ENCODE results near the gene MACIR.

MACIR gene

DNA sequence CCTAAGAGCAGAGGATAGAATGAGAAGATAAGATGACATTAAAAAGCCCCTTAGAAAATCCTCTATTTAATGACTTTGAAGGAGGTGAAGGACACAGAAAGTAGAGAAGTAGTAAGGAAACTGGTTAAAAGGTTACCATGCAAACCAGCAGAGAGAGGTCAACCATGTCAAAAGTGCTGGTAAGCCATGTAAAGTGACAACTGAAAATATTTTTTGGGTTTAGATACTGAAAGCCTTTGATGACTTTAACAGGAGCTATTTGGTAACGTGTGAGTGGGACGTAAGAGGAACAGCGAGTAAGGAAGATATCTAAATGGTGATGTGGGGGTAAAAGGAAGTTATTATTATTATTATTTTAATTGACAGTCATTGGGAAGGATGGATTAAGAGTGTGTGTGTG is 56.9 kb downstream of the MACIR start:
- TF ChIP-seq, protein P1, sequence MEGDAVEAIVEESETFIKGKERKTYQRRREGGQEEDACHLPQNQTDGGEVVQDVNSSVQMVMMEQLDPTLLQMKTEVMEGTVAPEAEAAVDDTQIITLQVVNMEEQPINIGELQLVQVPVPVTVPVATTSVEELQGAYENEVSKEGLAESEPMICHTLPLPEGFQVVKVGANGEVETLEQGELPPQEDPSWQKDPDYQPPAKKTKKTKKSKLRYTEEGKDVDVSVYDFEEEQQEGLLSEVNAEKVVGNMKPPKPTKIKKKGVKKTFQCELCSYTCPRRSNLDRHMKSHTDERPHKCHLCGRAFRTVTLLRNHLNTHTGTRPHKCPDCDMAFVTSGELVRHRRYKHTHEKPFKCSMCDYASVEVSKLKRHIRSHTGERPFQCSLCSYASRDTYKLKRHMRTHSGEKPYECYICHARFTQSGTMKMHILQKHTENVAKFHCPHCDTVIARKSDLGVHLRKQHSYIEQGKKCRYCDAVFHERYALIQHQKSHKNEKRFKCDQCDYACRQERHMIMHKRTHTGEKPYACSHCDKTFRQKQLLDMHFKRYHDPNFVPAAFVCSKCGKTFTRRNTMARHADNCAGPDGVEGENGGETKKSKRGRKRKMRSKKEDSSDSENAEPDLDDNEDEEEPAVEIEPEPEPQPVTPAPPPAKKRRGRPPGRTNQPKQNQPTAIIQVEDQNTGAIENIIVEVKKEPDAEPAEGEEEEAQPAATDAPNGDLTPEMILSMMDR (IDR thresholded peaks at IDR 0.05; ENCODE audit: low read depth, low read length): no peak
- no peak for DNase-seq (ENCODE audit: extremely low read depth, low read depth)

DNA sequence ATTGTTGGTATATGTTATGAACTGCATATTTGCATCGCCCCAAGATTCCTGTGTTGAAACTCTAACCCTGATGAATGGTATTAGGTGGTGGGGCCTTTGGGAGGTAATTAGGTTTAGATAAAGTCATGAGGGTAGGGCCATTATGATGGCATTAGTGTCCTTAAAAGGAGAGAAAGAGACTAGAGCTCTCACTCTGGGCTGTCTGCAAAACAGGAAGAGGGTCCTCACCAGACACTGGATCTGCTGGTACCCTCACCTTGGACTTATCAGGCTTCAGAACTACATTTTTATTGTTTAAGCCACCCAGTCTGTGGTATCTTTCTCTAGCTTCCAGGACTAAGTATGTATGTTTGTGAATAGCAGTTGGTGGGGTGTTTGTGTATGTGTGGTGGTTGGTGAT is 68.9 kb downstream of the MACIR start:
- no peak for DNase-seq (ENCODE audit: extremely low read depth, low read depth)
- TF ChIP-seq, protein P1 (IDR thresholded peaks at IDR 0.05; ENCODE audit: low read depth, low read length): no peak

DNA sequence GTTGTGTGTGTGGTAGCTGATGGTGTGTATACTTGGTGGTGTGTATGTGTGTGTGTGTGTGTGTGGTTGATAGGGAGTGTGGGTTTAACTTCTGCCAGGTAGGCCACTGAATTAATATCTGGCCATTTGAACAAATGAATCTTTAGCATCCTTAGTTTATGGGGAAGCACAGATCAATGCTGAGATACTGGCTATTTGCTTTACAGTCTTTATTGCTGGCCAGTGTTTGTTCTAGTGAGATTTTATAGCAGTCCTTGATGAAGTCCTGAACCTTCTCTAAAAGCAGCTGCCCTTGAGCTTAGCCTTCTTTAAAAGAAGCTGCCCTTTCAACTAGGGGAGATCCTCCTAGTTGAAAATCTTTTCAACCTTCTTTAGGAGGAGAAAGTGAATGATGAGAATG is 69.3 kb downstream of the MACIR start:
- TF ChIP-seq, protein P1 (IDR thresholded peaks at IDR 0.05; ENCODE audit: low read depth, low read length): no peak
- no peak for DNase-seq (ENCODE audit: extremely low read depth, low read depth)

Measured in AG09319 (cell line).